ENCODE measurements around the gene CCT5. TPM values are rescaled to one million over a fixed set of nuclear protein-coding genes. Genes with fewer than 3 reads are reported as not detected.

CCT5 gene
- total RNA-seq, 1 experiment from 2014 or later = 675 TPM

GRCh38 chr5:10297646-10298204, 47.6 kb downstream of the CCT5 start:
- intact Hi-C loops (cut with micrococcal nuclease; ENCODE audit: unreplicated experiment) = no loop called here

DNA sequence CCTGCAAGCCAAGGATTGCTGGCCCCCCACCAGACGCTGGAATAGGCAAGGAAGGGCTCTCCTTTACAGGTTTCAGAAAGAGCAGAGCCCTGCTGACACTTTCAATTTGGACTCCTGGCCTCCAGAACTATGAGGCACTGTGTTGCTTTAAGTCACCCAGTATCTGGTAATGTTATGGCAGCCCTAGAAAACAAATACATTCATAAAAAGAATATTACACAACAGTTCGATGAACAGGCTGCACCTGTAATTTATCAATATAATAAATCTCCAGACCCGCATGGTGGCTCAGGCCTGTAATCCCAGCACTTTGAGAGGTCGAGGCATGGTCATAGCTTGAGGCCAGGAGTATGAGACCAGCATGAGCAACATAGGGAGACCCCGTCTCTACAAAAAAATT, 50.2 kb downstream of the CCT5 start:
- H3K9me3 ChIP-seq (ENCODE audit: low read depth, low read length, poor library complexity, severe bottlenecking) = no peaks in the 10 kb centered on the region
- CTCF ChIA-PET = interaction anchor here (1.4 kb wide), 1 partner anchor 16 kb away, joined by 4 read pairs; no protein-coding TSS in a partner anchor
- no peaks in the 10 kb centered on the region for H3K4me1 ChIP-seq (ENCODE audit: insufficient read depth, low read length, poor library complexity, severe bottlenecking)
- no peaks in the 10 kb centered on the region for H3K36me3 ChIP-seq (ENCODE audit: insufficient read depth, low read length, poor library complexity, severe bottlenecking)
- no peak overlapping the region for H3K27ac ChIP-seq (ENCODE audit: low read depth, low read length, poor library complexity, severe bottlenecking)
- POLR2A ChIA-PET (ENCODE audit: low non-redundant PET) = no interaction called here
- no peaks in the 10 kb centered on the region for H3K27me3 ChIP-seq (replicated peaks; ENCODE audit: insufficient read depth, low read depth, low read length, poor library complexity)
- BruUV-seq (replicated peaks) = no TSS peak
- no peak overlapping the region for H3K4me3 ChIP-seq (ENCODE audit: low read depth, low read length, poor library complexity, severe bottlenecking)
- intact Hi-C loops (cut with micrococcal nuclease; ENCODE audit: unreplicated experiment) = no loop called here
- TF ChIP-seq, protein P1, sequence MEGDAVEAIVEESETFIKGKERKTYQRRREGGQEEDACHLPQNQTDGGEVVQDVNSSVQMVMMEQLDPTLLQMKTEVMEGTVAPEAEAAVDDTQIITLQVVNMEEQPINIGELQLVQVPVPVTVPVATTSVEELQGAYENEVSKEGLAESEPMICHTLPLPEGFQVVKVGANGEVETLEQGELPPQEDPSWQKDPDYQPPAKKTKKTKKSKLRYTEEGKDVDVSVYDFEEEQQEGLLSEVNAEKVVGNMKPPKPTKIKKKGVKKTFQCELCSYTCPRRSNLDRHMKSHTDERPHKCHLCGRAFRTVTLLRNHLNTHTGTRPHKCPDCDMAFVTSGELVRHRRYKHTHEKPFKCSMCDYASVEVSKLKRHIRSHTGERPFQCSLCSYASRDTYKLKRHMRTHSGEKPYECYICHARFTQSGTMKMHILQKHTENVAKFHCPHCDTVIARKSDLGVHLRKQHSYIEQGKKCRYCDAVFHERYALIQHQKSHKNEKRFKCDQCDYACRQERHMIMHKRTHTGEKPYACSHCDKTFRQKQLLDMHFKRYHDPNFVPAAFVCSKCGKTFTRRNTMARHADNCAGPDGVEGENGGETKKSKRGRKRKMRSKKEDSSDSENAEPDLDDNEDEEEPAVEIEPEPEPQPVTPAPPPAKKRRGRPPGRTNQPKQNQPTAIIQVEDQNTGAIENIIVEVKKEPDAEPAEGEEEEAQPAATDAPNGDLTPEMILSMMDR (conservative IDR thresholded peaks at IDR 0.05; ENCODE audit: low read depth, low read length) = no peak
- no peak for TF ChIP-seq EZH2 (IDR thresholded peaks at IDR 0.05; ENCODE audit: borderline replicate concordance, low read depth, low read length, poor library complexity, severe bottlenecking)
- DNase-seq (ENCODE audit: low spot score) = no peak

More at GRCh38 chr5:10297646-10298204, 47.6 kb downstream of the CCT5 start:
- CTCF ChIA-PET = no interaction called here
- no peaks in the 10 kb centered on the region for H3K36me3 ChIP-seq (ENCODE audit: insufficient read depth, low read length, poor library complexity, severe bottlenecking)
- no TSS peak for BruUV-seq (replicated peaks)
- H3K4me1 ChIP-seq (ENCODE audit: insufficient read depth, low read length, poor library complexity, severe bottlenecking) = no peaks in the 10 kb centered on the region
- TF ChIP-seq, protein P1 (conservative IDR thresholded peaks at IDR 0.05; ENCODE audit: low read depth, low read length) = no peak
- no peak for TF ChIP-seq EZH2 (IDR thresholded peaks at IDR 0.05; ENCODE audit: borderline replicate concordance, low read depth, low read length, poor library complexity, severe bottlenecking)
- H3K27ac ChIP-seq (ENCODE audit: low read depth, low read length, poor library complexity, severe bottlenecking) = no peak overlapping the region
- H3K9me3 ChIP-seq (ENCODE audit: low read depth, low read length, poor library complexity, severe bottlenecking) = no peaks in the 10 kb centered on the region
- H3K27me3 ChIP-seq (replicated peaks; ENCODE audit: insufficient read depth, low read depth, low read length, poor library complexity) = no peaks in the 10 kb centered on the region
- H3K4me3 ChIP-seq (ENCODE audit: low read depth, low read length, poor library complexity, severe bottlenecking) = no peak overlapping the region
- DNase-seq (ENCODE audit: low spot score) = no peak
- POLR2A ChIA-PET (ENCODE audit: low non-redundant PET) = no interaction called here

DNA sequence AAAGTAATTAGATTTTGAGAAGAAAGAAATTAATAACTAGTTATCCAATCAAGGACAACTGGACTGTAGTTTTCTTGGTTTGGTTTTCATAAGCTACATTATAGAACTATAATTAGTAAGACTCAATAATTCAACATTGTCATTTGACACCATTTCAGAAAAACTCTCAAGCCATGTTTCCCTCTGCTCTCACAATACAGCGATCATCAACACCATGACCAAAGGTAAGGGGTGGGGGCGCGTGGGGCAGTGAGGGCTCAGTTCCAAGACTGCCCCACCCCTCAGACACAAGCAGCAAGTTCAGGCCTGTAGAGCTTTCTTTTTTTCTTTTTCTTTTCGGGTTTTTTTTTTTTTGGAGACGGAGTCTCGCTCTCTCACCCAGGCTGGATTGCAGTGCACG, 51.2 kb downstream of the CCT5 start:
- no peak for DNase-seq (ENCODE audit: low spot score)
- no peaks in the 10 kb centered on the region for H3K4me1 ChIP-seq (ENCODE audit: insufficient read depth, low read length, poor library complexity, severe bottlenecking)
- no peaks in the 10 kb centered on the region for H3K27me3 ChIP-seq (replicated peaks; ENCODE audit: insufficient read depth, low read depth, low read length, poor library complexity)
- TF ChIP-seq EZH2 (IDR thresholded peaks at IDR 0.05; ENCODE audit: borderline replicate concordance, low read depth, low read length, poor library complexity, severe bottlenecking) = no peak
- TF ChIP-seq, protein P1 (conservative IDR thresholded peaks at IDR 0.05; ENCODE audit: low read depth, low read length) = no peak
- intact Hi-C loops (cut with micrococcal nuclease; ENCODE audit: unreplicated experiment) = no loop called here
- no peaks in the 10 kb centered on the region for H3K9me3 ChIP-seq (ENCODE audit: low read depth, low read length, poor library complexity, severe bottlenecking)
- POLR2A ChIA-PET (ENCODE audit: low non-redundant PET) = no interaction called here
- CTCF ChIA-PET = interaction anchor here (1.4 kb wide), 1 partner anchor 17 kb away, joined by 4 read pairs; no protein-coding TSS in a partner anchor
- no peaks in the 10 kb centered on the region for H3K36me3 ChIP-seq (ENCODE audit: insufficient read depth, low read length, poor library complexity, severe bottlenecking)
- H3K27ac ChIP-seq (ENCODE audit: low read depth, low read length, poor library complexity, severe bottlenecking) = no peak overlapping the region
- H3K4me3 ChIP-seq (ENCODE audit: low read depth, low read length, poor library complexity, severe bottlenecking) = no peak overlapping the region
- BruUV-seq (replicated peaks) = no TSS peak
